Karpas-422 (cell line): Measurements from ENCODE around the gene SLC39A6. TPM values are rescaled to one million over a fixed set of nuclear protein-coding genes. Genes with fewer than 3 reads are reported as not detected.
A peak's percentile ranks its signal among the peaks of the same experiment; 100 is the strongest.
"Not testable (repeated sequence)": the region's sequence is repeated elsewhere in the genome, so short reads cannot be mapped to it uniquely, and the experiment has no call there.

ENCODE experiments used
- DNase-seq: peaks from one replicate; pipeline ENCODE4 v3.0.0-alpha.2; 2015
- H2AFZ ChIP-seq: fragments of 200-600 bp; sonication (generic); 2 replicates; pipeline ENCODE4 v1.6.1; 2014; ENCODE audit warnings: antibody characterized with exemption, low read length, mixed read lengths
- H3K27ac ChIP-seq: fragments of 200-600 bp; sonication (generic); 2 replicates; pipeline ENCODE4 v1.5.1; 2014; ENCODE audit warnings: mild to moderate bottlenecking, low read length, moderate library complexity
- H3K27me3 ChIP-seq: fragments of 200-600 bp; sonication (generic); 2 replicates; pipeline ENCODE4 v1.6.1; 2014; ENCODE audit warnings: low read length, mixed read lengths
- H3K36me3 ChIP-seq: fragments of 200-600 bp; sonication (generic); 2 replicates; pipeline ENCODE4 v1.6.1; 2014; ENCODE audit warnings: low read length, mixed read lengths; ENCODE audit not compliant: insufficient read depth
- H3K4me1 ChIP-seq: fragments of 200-600 bp; sonication (generic); 2 replicates; pipeline ENCODE4 v1.6.1; 2014; ENCODE audit warnings: mild to moderate bottlenecking, low read length, mixed read lengths
- H3K4me2 ChIP-seq: fragments of 200-600 bp; sonication (generic); 2 replicates; pipeline ENCODE4 v1.6.1; 2014; ENCODE audit warnings: low read length, low read depth, mild to moderate bottlenecking; ENCODE audit not compliant: poor library complexity, severe bottlenecking
- H3K4me3 ChIP-seq: fragments of 200-600 bp; sonication (generic); 2 replicates; pipeline ENCODE4 v1.5.1; 2014; ENCODE audit warnings: mild to moderate bottlenecking, antibody characterized with exemption, low read length, mixed read lengths
- H3K79me2 ChIP-seq: fragments of 200-600 bp; sonication (generic); 2 replicates; pipeline ENCODE4 v1.6.1; 2014; ENCODE audit warnings: mild to moderate bottlenecking, low read length, mixed read lengths
- H3K9ac ChIP-seq: fragments of 200-600 bp; sonication (generic); 2 replicates; pipeline ENCODE4 v1.6.0; 2014; ENCODE audit warnings: low read length
- H3K9me2 ChIP-seq: fragments of 200-600 bp; sonication (generic), shearing (Covaris generic); replicated peaks from 2 replicates; pipeline ENCODE4 v1.6.0; 2014; ENCODE audit warnings: mild to moderate bottlenecking, low read length, moderate library complexity; ENCODE audit not compliant: insufficient read depth
- H3K9me3 ChIP-seq: fragments of 300-700, 200-600 bp; sonication (generic); 2 replicates; pipeline ENCODE4 v1.6.1; 2014; ENCODE audit warnings: low read length, mixed read lengths
- H4K20me1 ChIP-seq: fragments of 200-600 bp; sonication (generic); 2 replicates; pipeline ENCODE4 v1.6.1; 2014; ENCODE audit warnings: mild to moderate bottlenecking, antibody characterized with exemption, low read length, low read depth; ENCODE audit not compliant: insufficient read depth
- total RNA-seq: library from RNA; depleted of rRNA; stranded (reverse); fragments of >200 nt; shearing (Covaris generic); gene quantifications from 2 replicates; pipeline ENCODE4 v1.2.3, GENCODE V29; 2014; ENCODE audit warnings: low replicate concordance; rRNA removed

Gene SLC39A6, protein sequence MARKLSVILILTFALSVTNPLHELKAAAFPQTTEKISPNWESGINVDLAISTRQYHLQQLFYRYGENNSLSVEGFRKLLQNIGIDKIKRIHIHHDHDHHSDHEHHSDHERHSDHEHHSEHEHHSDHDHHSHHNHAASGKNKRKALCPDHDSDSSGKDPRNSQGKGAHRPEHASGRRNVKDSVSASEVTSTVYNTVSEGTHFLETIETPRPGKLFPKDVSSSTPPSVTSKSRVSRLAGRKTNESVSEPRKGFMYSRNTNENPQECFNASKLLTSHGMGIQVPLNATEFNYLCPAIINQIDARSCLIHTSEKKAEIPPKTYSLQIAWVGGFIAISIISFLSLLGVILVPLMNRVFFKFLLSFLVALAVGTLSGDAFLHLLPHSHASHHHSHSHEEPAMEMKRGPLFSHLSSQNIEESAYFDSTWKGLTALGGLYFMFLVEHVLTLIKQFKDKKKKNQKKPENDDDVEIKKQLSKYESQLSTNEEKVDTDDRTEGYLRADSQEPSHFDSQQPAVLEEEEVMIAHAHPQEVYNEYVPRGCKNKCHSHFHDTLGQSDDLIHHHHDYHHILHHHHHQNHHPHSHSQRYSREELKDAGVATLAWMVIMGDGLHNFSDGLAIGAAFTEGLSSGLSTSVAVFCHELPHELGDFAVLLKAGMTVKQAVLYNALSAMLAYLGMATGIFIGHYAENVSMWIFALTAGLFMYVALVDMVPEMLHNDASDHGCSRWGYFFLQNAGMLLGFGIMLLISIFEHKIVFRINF
- total RNA-seq: 72.6 and 114 TPM in 2 replicates

DNA sequence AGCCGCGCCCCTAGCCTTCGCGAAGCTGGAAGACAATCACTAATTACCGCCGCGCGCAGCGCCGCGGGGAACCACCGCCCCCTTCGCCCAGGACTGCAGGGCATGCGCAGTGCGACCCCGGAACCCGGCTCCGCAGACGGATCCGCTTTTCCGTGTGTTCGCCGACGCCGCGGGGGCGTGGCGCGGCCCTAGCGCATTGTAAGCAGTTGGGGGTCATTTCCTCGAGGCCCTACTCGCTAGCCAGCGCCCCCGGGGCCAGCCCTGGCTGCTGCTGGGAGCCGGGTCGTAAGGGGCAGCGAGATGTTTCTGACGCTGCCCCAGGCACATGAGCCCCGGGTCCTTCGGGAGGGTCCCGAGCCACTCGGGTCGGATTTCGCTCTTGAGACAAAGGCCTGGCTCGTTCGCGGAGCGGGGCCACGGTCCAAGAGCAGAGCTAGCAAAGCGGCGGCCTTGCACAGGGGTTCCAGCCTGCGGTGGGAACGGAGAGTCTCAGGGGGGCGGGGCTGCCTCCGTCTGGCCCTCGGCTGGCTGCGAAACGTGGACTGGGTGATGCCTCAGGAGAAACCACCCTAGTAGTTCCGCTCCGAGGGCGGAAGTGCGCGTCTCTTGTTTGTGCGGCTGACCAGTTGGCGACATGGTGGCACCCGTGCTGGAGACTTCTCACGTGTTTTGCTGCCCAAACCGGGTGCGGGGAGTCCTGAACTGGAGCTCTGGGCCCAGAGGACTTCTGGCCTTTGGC, at the start of gene SLC39A6, which contains the start of gene ELP2:
SLC39A6 (minus strand) TSS at position 41 of the 739 bp plus-strand sequence. CDS start 2,333 bp downstream, outside the sequence.
ELP2 (plus strand) TSS at position 600 of the 739 bp plus-strand sequence; CDS start at position 635, 35 bp downstream.
- Histone ChIP-seq H3K9me3 (no peaks in the 10 kb centered on the region), H3K36me3 (peaks cover 6% of the 10 kb centered on the region; the same call in 1 of the 2 replicates), H3K27me3 (no peaks in the 10 kb centered on the region), H3K27ac (peak within 1 kb of the TSS; percentile 88), H4K20me1 (peaks cover 6% of the 10 kb centered on the region; the same call in 1 of the 2 replicates), H3K9ac (peak within 1 kb of the TSS; percentile 95), H3K79me2 (peaks cover 89% of the 10 kb centered on the region), H3K4me1 (peaks cover 37% of the 10 kb centered on the region), H3K4me3 (peak within 1 kb of the TSS; percentile 89), H3K4me2 (peak within 1 kb of the TSS; percentile 85), H2AFZ (peak within 1 kb of the TSS; percentile 97), H3K9me2 (no peaks in the 10 kb centered on the region)
- peak; percentile 98 for DNase-seq

DNA sequence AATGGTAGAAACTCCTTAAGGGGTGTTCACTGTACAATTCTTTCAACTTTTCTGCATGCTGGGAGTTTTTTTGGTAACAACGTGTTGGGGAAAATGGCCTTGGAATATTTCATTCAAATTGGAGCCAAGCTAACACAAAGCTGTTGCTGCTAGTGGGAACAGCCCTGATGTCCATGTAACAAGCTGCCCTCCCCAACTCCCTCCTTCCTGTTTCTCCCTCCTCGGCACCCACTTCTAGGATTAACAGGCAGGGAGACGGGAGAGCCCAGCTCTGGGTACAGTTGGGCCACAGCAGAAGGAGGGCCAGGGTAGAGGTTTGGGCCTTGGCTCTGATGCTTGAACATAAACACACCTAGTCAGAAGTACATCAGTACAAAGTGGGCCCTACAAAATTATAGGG, 48.8 kb upstream of the SLC39A6 start:
- Histone ChIP-seq H3K79me2 (no peaks in the 10 kb centered on the region), H3K4me3 (no peak overlapping the region), H3K4me2 (no peak overlapping the region), H2AFZ (no peak overlapping the region), H3K27me3 (no peaks in the 10 kb centered on the region), H3K4me1 (peaks cover 44% of the 10 kb centered on the region), H4K20me1 (peaks cover 40% of the 10 kb centered on the region), H3K9me2 (no peaks in the 10 kb centered on the region), H3K9ac (no peak overlapping the region), H3K9me3 (no peaks in the 10 kb centered on the region), H3K36me3 (peaks cover 27% of the 10 kb centered on the region), H3K27ac (no peak overlapping the region)
- DNase-seq: no peak

DNA sequence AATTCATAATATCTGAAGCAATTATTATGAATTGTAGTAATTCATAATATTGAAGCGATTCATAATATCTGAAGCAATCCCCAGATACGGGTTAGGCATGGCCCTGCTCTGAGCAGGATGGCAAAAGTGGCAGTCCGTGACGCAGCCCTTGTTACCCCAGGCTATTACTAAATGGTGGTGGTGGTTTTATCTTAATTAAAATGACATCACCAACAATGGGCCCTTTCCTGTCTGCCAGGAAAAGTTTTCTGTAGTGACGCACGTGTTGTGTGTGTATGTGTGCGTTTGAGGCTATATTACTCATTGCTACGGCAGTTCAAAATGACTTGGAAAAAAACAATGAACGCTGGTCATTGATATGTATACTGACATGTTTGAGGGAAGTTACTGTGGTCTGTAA, 47.6 kb upstream of the SLC39A6 start:
- H3K27ac ChIP-seq: no peak overlapping the region
- H3K9ac ChIP-seq: no peak overlapping the region
- no peaks in the 10 kb centered on the region for H3K27me3 ChIP-seq
- H3K79me2 ChIP-seq: no peaks in the 10 kb centered on the region
- H3K9me3 ChIP-seq: no peaks in the 10 kb centered on the region
- H3K4me1 ChIP-seq: peaks cover 44% of the 10 kb centered on the region
- H2AFZ ChIP-seq: no peak overlapping the region
- DNase-seq: no peak
- H4K20me1 ChIP-seq: peaks cover 35% of the 10 kb centered on the region
- H3K9me2 ChIP-seq: no peaks in the 10 kb centered on the region
- H3K36me3 ChIP-seq: peaks cover 27% of the 10 kb centered on the region
- no peak overlapping the region for H3K4me3 ChIP-seq
- H3K4me2 ChIP-seq: no peak overlapping the region

DNA sequence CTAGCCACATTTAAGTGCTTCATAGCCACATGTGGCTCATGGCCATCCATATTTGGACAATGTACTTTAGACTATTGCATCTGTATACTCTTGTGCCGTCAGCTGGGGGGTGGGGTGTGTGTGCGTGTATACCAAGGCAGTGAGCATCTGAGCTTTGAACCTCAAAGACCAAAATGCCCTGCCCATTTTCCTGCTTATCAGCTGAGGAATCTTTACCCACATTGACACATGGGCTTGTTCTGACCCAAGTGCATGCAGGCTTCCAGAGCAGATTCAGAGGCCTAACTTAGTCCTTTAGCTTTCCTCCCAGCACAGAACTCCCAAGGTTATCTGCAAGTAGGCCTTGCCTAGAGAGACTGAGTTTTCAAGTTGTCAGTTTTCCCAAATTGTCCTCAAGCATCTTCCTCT, 47.0 kb upstream of the SLC39A6 start:
- H3K4me3 ChIP-seq: no peak overlapping the region
- no peak overlapping the region for H3K4me2 ChIP-seq
- H4K20me1 ChIP-seq: peaks cover 35% of the 10 kb centered on the region
- H3K9me3 ChIP-seq: no peaks in the 10 kb centered on the region
- H3K9ac ChIP-seq: no peak overlapping the region
- no peak overlapping the region for H3K27ac ChIP-seq
- peaks cover 31% of the 10 kb centered on the region for H3K36me3 ChIP-seq
- H2AFZ ChIP-seq: no peak overlapping the region
- H3K27me3 ChIP-seq: no peaks in the 10 kb centered on the region
- no peaks in the 10 kb centered on the region for H3K79me2 ChIP-seq
- H3K4me1 ChIP-seq: peaks cover 44% of the 10 kb centered on the region
- H3K9me2 ChIP-seq: no peaks in the 10 kb centered on the region
- DNase-seq: no peak

DNA sequence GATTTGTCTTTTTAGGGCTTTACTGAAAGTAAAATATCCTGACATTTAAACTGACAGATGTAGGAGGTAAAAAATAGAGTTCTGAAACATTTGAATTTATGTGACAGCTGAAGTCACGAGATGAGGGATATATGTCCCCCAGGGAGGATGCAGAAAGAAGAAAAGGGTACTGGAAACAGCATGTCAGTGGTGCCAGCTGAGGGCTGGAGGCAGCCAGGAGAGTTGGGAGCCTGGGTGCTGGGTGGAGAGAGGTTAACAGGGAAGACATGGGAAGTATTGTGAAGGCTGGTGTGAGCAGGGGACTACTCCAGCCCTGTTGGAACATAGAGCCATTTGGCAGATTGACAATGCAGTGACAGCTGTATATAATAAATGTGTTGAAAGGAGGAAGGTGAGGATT, 46.3 kb upstream of the SLC39A6 start:
- H4K20me1 ChIP-seq: peaks cover 34% of the 10 kb centered on the region
- H3K4me3 ChIP-seq: no peak overlapping the region
- H3K4me1 ChIP-seq: peaks cover 44% of the 10 kb centered on the region
- H3K36me3 ChIP-seq: peaks cover 37% of the 10 kb centered on the region
- H3K27me3 ChIP-seq: no peaks in the 10 kb centered on the region
- no peaks in the 10 kb centered on the region for H3K9me3 ChIP-seq
- DNase-seq: peak; percentile 70
- no peak overlapping the region for H3K9ac ChIP-seq
- H3K27ac ChIP-seq: no peak overlapping the region
- no peaks in the 10 kb centered on the region for H3K9me2 ChIP-seq
- H3K4me2 ChIP-seq: peak overlapping the region; percentile 37
- H3K79me2 ChIP-seq: no peaks in the 10 kb centered on the region
- H2AFZ ChIP-seq: no peak overlapping the region

DNA sequence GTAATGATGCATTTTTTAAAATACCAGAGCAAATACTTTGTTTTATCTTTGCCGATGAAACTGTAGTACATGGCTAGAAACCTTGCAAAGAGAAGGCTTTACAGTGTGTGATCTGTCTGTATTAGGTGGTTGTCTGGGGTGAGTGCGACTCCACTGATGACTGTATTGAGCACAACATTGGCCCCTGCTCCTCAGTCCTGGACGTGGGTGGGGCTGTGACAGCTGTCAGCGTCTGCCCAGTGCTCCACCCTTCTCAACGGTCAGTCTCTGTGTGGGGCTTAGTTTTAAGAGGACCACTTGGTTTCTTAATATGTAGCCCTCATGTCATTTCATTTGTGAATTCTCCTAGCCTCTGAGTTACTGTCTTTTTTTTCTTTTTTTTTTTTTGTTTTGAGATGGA, 40.8 kb upstream of the SLC39A6 start:
- H3K9me3 ChIP-seq: no peaks in the 10 kb centered on the region
- no peak overlapping the region for H3K9ac ChIP-seq
- no peak for DNase-seq
- peaks cover 39% of the 10 kb centered on the region for H3K36me3 ChIP-seq
- H3K27ac ChIP-seq: no peak overlapping the region
- no peak overlapping the region for H3K4me2 ChIP-seq
- H2AFZ ChIP-seq: no peak overlapping the region
- H3K27me3 ChIP-seq: no peaks in the 10 kb centered on the region
- H3K4me1 ChIP-seq: peaks cover 20% of the 10 kb centered on the region
- no peaks in the 10 kb centered on the region for H3K9me2 ChIP-seq
- H3K4me3 ChIP-seq: no peak overlapping the region
- H4K20me1 ChIP-seq: peaks cover 9% of the 10 kb centered on the region; the same call in 1 of the 2 replicates
- no peaks in the 10 kb centered on the region for H3K79me2 ChIP-seq

DNA sequence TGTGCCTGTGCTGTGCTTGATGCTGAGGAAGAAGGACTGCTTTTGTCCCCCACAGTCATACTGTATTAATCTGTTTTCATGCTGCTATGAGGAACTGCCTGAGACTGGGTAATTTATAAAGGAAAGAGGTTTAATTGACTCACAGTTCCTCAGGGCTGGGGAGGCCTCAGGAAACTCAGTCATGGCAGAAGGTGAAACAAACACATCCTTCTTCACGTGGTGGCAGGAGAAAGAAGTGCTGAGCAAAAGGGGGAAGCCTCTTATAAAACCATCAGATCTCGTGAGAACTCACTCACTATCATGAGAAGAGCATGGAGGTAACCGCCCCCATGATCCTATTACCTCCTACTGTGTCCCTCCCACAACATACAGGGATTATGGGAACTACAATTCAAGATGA, 39.2 kb upstream of the SLC39A6 start:
- DNase-seq, H4K20me1 ChIP-seq: not testable (repeated sequence)
- peaks cover 46% of the 10 kb centered on the region for H3K36me3 ChIP-seq

More for the DNA sequence above, 39.2 kb upstream of the SLC39A6 start:
- Histone ChIP-seq H3K79me2 (peaks cover 15% of the 10 kb centered on the region), H3K4me1 (peaks cover 13% of the 10 kb centered on the region)
- not testable (repeated sequence) for H3K4me2 ChIP-seq, H3K9me2 ChIP-seq, H2AFZ ChIP-seq, H3K4me3 ChIP-seq, H3K9ac ChIP-seq, H3K27ac ChIP-seq, H3K9me3 ChIP-seq, H3K27me3 ChIP-seq
